OCI-LY7 (cell line): ENCODE measurements around the gene PTH1R. TPM values are rescaled to one million over a fixed set of nuclear protein-coding genes. Genes with fewer than 3 reads are reported as not detected.

Experiments used
- BruUV-seq: library from RNA; stranded (reverse); fragments of 400-500 nt; replicated peaks from 2 replicates; lab custom pipeline; 2021; lab: Mats Ljungman, UMichigan
- CTCF ChIA-PET: fragments of 300-600 bp; sonication (Branson Sonifier 250); formaldehyde crosslinking; loops from one replicate; lab custom pipeline; 2022; ENCODE audit warnings: antibody characterized with exemption; ENCODE audit not compliant: unreplicated experiment; lab: Charles Lee
- POLR2A ChIA-PET: fragments of 300-600 bp; sonication (Branson Sonifier 250); formaldehyde crosslinking; loops from one replicate; lab custom pipeline; 2022; ENCODE audit warnings: antibody characterized with exemption; lab: Charles Lee
- DNase-seq: peaks from one replicate; pipeline ENCODE4 v3.0.0-alpha.2; 2015; ENCODE audit warnings: low spot score
- H2AFZ ChIP-seq: fragments of 200-600 bp; sonication (generic), shearing (Covaris generic); 2 replicates; pipeline ENCODE4 v1.6.1; 2014; ENCODE audit warnings: mild to moderate bottlenecking, antibody characterized with exemption, low read length, moderate library complexity
- H3K27ac ChIP-seq: fragments of 200-600 bp; sonication (generic); 2 replicates; pipeline ENCODE4 v1.5.1; 2014; ENCODE audit warnings: mixed run types, low read depth, mild to moderate bottlenecking, moderate library complexity, low read length, inconsistent platforms; ENCODE audit not compliant: poor library complexity, severe bottlenecking
- H3K36me3 ChIP-seq: fragments of 200-600 bp; sonication (generic); 2 replicates; pipeline ENCODE4 v1.6.1; 2014; ENCODE audit warnings: mild to moderate bottlenecking, antibody characterized with exemption, low read length, moderate library complexity, mixed read lengths; ENCODE audit not compliant: insufficient read depth
- H3K4me1 ChIP-seq: fragments of 200-600 bp; sonication (generic); 2 replicates; pipeline ENCODE4 v1.5.1; 2014; ENCODE audit warnings: mild to moderate bottlenecking, low read length; ENCODE audit not compliant: insufficient read depth, poor library complexity, severe bottlenecking
- H3K4me2 ChIP-seq: fragments of 200-600 bp; sonication (generic); 2 replicates; pipeline ENCODE4 v1.6.1; 2014; ENCODE audit warnings: mild to moderate bottlenecking, low read length
- H3K4me3 ChIP-seq: fragments of 200-600 bp; sonication (generic); 2 replicates; pipeline ENCODE4 v1.5.1; 2014; ENCODE audit warnings: mild to moderate bottlenecking, low read depth, low read length; ENCODE audit not compliant: poor library complexity, severe bottlenecking
- H3K79me2 ChIP-seq: fragments of 200-600 bp; sonication (generic); 2 replicates; pipeline ENCODE4 v1.6.1; 2016; ENCODE audit warnings: low read depth, mild to moderate bottlenecking, low read length, moderate library complexity, mixed read lengths; ENCODE audit not compliant: insufficient read depth
- H3K9me2 ChIP-seq: fragments of 200-600 bp; sonication (generic); 2 replicates; pipeline ENCODE4 v1.6.1; 2016; ENCODE audit warnings: mild to moderate bottlenecking, low read length, mixed read lengths; ENCODE audit not compliant: insufficient read depth
- H3K9me3 ChIP-seq: fragments of 200-600 bp; sonication (generic); 2 replicates; pipeline ENCODE4 v1.6.1; 2014; ENCODE audit warnings: mild to moderate bottlenecking, mixed run types, low read length, mixed read lengths
- H4K20me1 ChIP-seq: fragments of 200-600 bp; sonication (generic); 2 replicates; pipeline ENCODE4 v1.6.1; 2014; ENCODE audit warnings: mild to moderate bottlenecking, antibody characterized with exemption, low read length, moderate library complexity, mixed read lengths; ENCODE audit not compliant: insufficient read depth
- CTCF ChIP-seq: fragments of 200-600 bp; sonication (generic); conservative IDR thresholded peaks from 2 replicates; pipeline ENCODE4 v1.5.1; 2014; ENCODE audit warnings: mild to moderate bottlenecking, antibody characterized with exemption, low read length, moderate library complexity, mixed read lengths
- EZH2phosphoT487 ChIP-seq: fragments of 200-600 bp; sonication (generic); IDR thresholded peaks from 2 replicates; pipeline ENCODE4 v1.6.1; 2018; ENCODE audit warnings: low read depth, borderline replicate concordance, mild to moderate bottlenecking, mixed run types, antibody characterized with exemption, low read length, moderate library complexity, mixed read lengths
- intact Hi-C: fragments of 100-400 bp; cut with micrococcal nuclease; formaldehyde crosslinking; loops from one replicate; pipeline ENCODE4 v1.10.0; 2022; ENCODE audit not compliant: unreplicated experiment
- total RNA-seq, 2 experiments: library from RNA; depleted of rRNA in 1 of 2; stranded (reverse); fragments of >200 nt in 1 of 2; shearing (Covaris generic) in 1 of 2; gene quantifications; 2 replicates each; pipeline ENCODE4 v1.2.3, GENCODE V29; 2014 to 2022

Gene PTH1R
- total RNA-seq, 2 experiments from 2014 or later, result not detected

GRCh38 chr3:46907271-46907670, 29.8 kb downstream of the PTH1R start:
- ChIA-PET POLR2A (no interaction called here), CTCF (no interaction called here)
- DNase-seq, result no peak
- H2AFZ ChIP-seq, result no peak overlapping the region
- intact Hi-C loops, result no loop called here
- H3K79me2 ChIP-seq, result no peaks in the 10 kb centered on the region
- BruUV-seq, result no TSS peak
- no peak overlapping the region for H3K27ac ChIP-seq
- no peaks in the 10 kb centered on the region for H3K36me3 ChIP-seq
- H3K4me1 ChIP-seq, result peaks cover 11% of the 10 kb centered on the region
- TF ChIP-seq EZH2phosphoT487, result no peak
- no peak for TF ChIP-seq CTCF
- H3K4me3 ChIP-seq, result no peak overlapping the region
- H3K4me2 ChIP-seq, result no peak overlapping the region
- no peaks in the 10 kb centered on the region for H4K20me1 ChIP-seq
- no peaks in the 10 kb centered on the region for H3K9me3 ChIP-seq
- no peaks in the 10 kb centered on the region for H3K9me2 ChIP-seq

DNA sequence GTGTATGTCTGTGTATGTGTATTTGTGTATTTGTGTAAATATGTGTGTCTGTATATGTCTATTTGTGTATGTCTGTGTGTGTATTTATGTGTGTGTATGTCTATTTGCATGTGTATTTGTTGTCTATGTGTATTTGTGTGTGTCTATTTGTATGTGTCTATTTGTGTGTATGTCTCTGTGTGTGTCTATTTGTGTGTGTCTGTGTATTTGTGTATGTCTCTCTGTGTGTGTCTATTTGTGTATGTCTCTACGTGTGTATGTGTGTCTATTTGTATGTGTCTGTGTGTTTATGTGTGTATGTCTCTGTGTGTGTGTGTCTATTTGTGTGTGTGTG, 30.4 kb downstream of the PTH1R start:
- intact Hi-C loops, result no loop called here
- Histone ChIP-seq H3K4me1 (peaks cover 11% of the 10 kb centered on the region), H3K9me2 (no peaks in the 10 kb centered on the region), H3K9me3 (no peaks in the 10 kb centered on the region), H3K4me2 (no peak overlapping the region), H4K20me1 (no peaks in the 10 kb centered on the region), H3K27ac (no peak overlapping the region), H3K4me3 (no peak overlapping the region), H3K36me3 (no peaks in the 10 kb centered on the region), H3K79me2 (no peaks in the 10 kb centered on the region), H2AFZ (no peak overlapping the region)
- ChIA-PET CTCF (no interaction called here), POLR2A (no interaction called here)
- no peak for TF ChIP-seq EZH2phosphoT487
- 0 out of 2 replicates have a peak, but pooled peaks have one; percentile 43 for TF ChIP-seq CTCF
- no TSS peak for BruUV-seq
- no peak for DNase-seq

GRCh38 chr3:46908294-46908985, 30.9 kb downstream of the PTH1R start:
- Histone ChIP-seq H4K20me1 (no peaks in the 10 kb centered on the region), H3K79me2 (no peaks in the 10 kb centered on the region), H3K9me3 (no peaks in the 10 kb centered on the region), H2AFZ (no peak overlapping the region), H3K4me3 (no peak overlapping the region), H3K27ac (no peak overlapping the region), H3K9me2 (no peaks in the 10 kb centered on the region), H3K36me3 (no peaks in the 10 kb centered on the region), H3K4me2 (no peak overlapping the region), H3K4me1 (peaks cover 11% of the 10 kb centered on the region)
- no peak; the same call in 1 of the 2 replicates for TF ChIP-seq CTCF
- TF ChIP-seq EZH2phosphoT487, result no peak
- no TSS peak for BruUV-seq
- no peak for DNase-seq
- POLR2A ChIA-PET, result no interaction called here
- CTCF ChIA-PET, result no interaction called here
- intact Hi-C loops, result no loop called here
